HCT116 (cell line): ENCODE measurements around the gene CREBBP. TPM values are rescaled to one million over a fixed set of nuclear protein-coding genes. Genes with fewer than 3 reads are reported as not detected.

Experiments used
- ATAC-seq: fragments of 200-7000 bp; cut with Tn5 transposase; 2 replicates; pipeline ENCODE4 v1.9.1; 2020; ENCODE audit warnings: mild to moderate bottlenecking, moderate library complexity
- BruUV-seq: library from RNA; stranded (reverse); fragments of 400-500 nt; replicated peaks from 2 replicates; lab custom pipeline; 2021; lab: Mats Ljungman, UMichigan
- CTCF ChIA-PET: fragments of 300-600 bp; sonication (Branson Sonifier 250); formaldehyde crosslinking; loops from one replicate; lab custom pipeline; 2021; ENCODE audit warnings: antibody characterized with exemption; lab: Charles Lee
- POLR2A ChIA-PET: fragments of 300-600, 350-600 bp; sonication (Branson Sonifier 250); formaldehyde crosslinking; loops from one replicate; lab custom pipeline; 2021; ENCODE audit warnings: antibody characterized with exemption; lab: Charles Lee
- RAD21 ChIA-PET, 2 experiments: fragments of 300-600 bp; sonication (Branson Sonifier 250); formaldehyde crosslinking; loops; one replicate each; lab custom pipeline; 2023; ENCODE audit warnings: low total read pairs in 2 of 2; ENCODE audit not compliant: uncharacterized antibody in 2 of 2, unreplicated experiment in 2 of 2, low non-redundant PET in 1 of 2; lab: Charles Lee
- DNase-seq: peaks from one replicate; pipeline ENCODE4 v3.0.0-alpha.2; 2010; ENCODE audit warnings: low read depth, low spot score
- H2AFZ ChIP-seq: fragments of 200-600 bp; shearing (Covaris generic), sonication (generic); 2 replicates; pipeline ENCODE4 v1.6.1; 2017; ENCODE audit warnings: low read depth, mixed run types, mixed read lengths, antibody characterized with exemption, low read length; ENCODE audit not compliant: poor library complexity, severe bottlenecking
- H3K27ac ChIP-seq: 2 replicates; pipeline ENCODE4 v1.5.1; 2012; ENCODE audit warnings: low read depth, low read length
- H3K27me3 ChIP-seq: fragments of 200-600 bp; sonication (generic); 2 replicates; pipeline ENCODE4 v1.6.1; 2016; ENCODE audit warnings: mixed run types, low read length, mixed read lengths; ENCODE audit not compliant: insufficient read depth
- H3K36me3 ChIP-seq, 2 experiments: fragments of 200-500 bp in 1 of 2; fragments of 200-600 bp in 1 of 2; sonication (Bioruptor generic) in 1 of 2; sonication (generic) in 1 of 2; 2 replicates each; pipeline versions ENCODE4 v1.5.1 to v1.6.1; 2014 to 2016; ENCODE audit warnings: low read length in 2 of 2, inconsistent platforms in 1 of 2, mixed read lengths in 1 of 2, mixed run types in 1 of 2; ENCODE audit not compliant: insufficient read depth in 2 of 2, control insufficient read depth in 1 of 2
- H3K4me1 ChIP-seq, 2 experiments: fragments of 200-600 bp in 1 of 2; sonication (generic) in 1 of 2; 2 replicates each; pipeline versions ENCODE4 v1.5.1 to v1.6.1; 2012 to 2017; ENCODE audit warnings: low read length in 2 of 2, inconsistent platforms in 1 of 2, mild to moderate bottlenecking in 1 of 2, mixed read lengths in 1 of 2, mixed run types in 1 of 2, moderate library complexity in 1 of 2; ENCODE audit not compliant: insufficient read depth in 2 of 2, control insufficient read depth in 1 of 2
- H3K4me2 ChIP-seq: fragments of 200-600 bp; sonication (generic); 2 replicates; pipeline ENCODE4 v1.6.1; 2017; ENCODE audit warnings: mixed run types, low read length, mixed read lengths
- H3K4me3 ChIP-seq, 2 experiments: fragments of 200-600 bp in 1 of 2; sonication (generic) in 1 of 2; replicated peaks in 1 of 2; 2 replicates each; pipeline ENCODE4 v1.5.1; 2011 to 2016; ENCODE audit warnings: low read length in 2 of 2, control low read depth in 1 of 2, low read depth in 1 of 2, mild to moderate bottlenecking in 1 of 2, mixed read lengths in 1 of 2, mixed run types in 1 of 2
- H3K79me2 ChIP-seq: fragments of 200-600 bp; sonication (generic); 2 replicates; pipeline ENCODE4 v1.6.1; 2017; ENCODE audit warnings: mild to moderate bottlenecking, mixed run types, low read length, moderate library complexity, mixed read lengths; ENCODE audit not compliant: insufficient read depth
- H3K9ac ChIP-seq: fragments of 200-600 bp; sonication (generic); 2 replicates; pipeline ENCODE4 v1.6.1; 2016; ENCODE audit warnings: low read length, mixed read lengths
- H3K9me2 ChIP-seq: fragments of 200-600 bp; sonication (generic), shearing (Covaris generic); 2 replicates; pipeline ENCODE4 v1.6.1; 2017; ENCODE audit warnings: mixed run types, mild to moderate bottlenecking, moderate library complexity; ENCODE audit not compliant: insufficient read depth
- H3K9me3 ChIP-seq, 2 experiments: fragments of 200-500 bp in 1 of 2; fragments of 200-600 bp in 1 of 2; sonication (Bioruptor generic) in 1 of 2; sonication (generic) in 1 of 2; 2 replicates each; pipeline ENCODE4 v1.6.1; 2014 to 2017; ENCODE audit warnings: low read length in 2 of 2, mixed read lengths in 2 of 2, inconsistent platforms in 1 of 2, low read depth in 1 of 2, mild to moderate bottlenecking in 1 of 2, mixed run types in 1 of 2, moderate library complexity in 1 of 2; ENCODE audit not compliant: control insufficient read depth in 1 of 2, insufficient read depth in 1 of 2
- H4K20me1 ChIP-seq: fragments of 200-600 bp; sonication (generic), shearing (Covaris generic); 2 replicates; pipeline ENCODE4 v1.6.1; 2017; ENCODE audit warnings: mixed run types, mild to moderate bottlenecking, moderate library complexity; ENCODE audit not compliant: insufficient read depth
- CEBPB ChIP-seq: IDR thresholded peaks from 2 replicates; pipeline ENCODE4 v1.6.1; 2012; ENCODE audit warnings: low read depth
- ELF1 ChIP-seq: IDR thresholded peaks from 2 replicates; pipeline ENCODE4 v1.6.1; 2012; ENCODE audit warnings: low read depth, borderline replicate concordance
- EZH2 ChIP-seq: fragments of 200-600 bp; sonication (generic); IDR thresholded peaks from 2 replicates; pipeline ENCODE4 v1.6.1; 2017; ENCODE audit warnings: antibody characterized with exemption, mixed run types
- EZH2phosphoT487 ChIP-seq: fragments of 200-600 bp; IDR thresholded peaks from 2 replicates; pipeline ENCODE4 v1.6.1; 2018; ENCODE audit warnings: antibody characterized with exemption, borderline replicate concordance
- FOSL1 ChIP-seq: IDR thresholded peaks from 2 replicates; pipeline ENCODE4 v1.6.1; 2012; ENCODE audit warnings: low read depth
- JUND ChIP-seq: IDR thresholded peaks from 2 replicates; pipeline ENCODE4 v1.6.1; 2012
- POLR2A ChIP-seq: IDR thresholded peaks from 2 replicates; pipeline ENCODE4 v1.7.0; 2011; ENCODE audit warnings: borderline replicate concordance; ENCODE audit not compliant: insufficient read depth, insufficient read length; ENCODE audit errors: extremely low read depth
- SP1 ChIP-seq: IDR thresholded peaks from 2 replicates; pipeline ENCODE4 v1.6.1; 2012; ENCODE audit warnings: low read depth
- TCF7L2 ChIP-seq: IDR thresholded peaks from 2 replicates; pipeline ENCODE4 v1.7.0; 2011; ENCODE audit warnings: borderline replicate concordance, inconsistent platforms; ENCODE audit not compliant: insufficient read depth, insufficient read length; ENCODE audit errors: extremely low read depth
- ZNF274 ChIP-seq: fragments of 200-500 bp; sonication (Bioruptor generic); IDR thresholded peaks from 2 replicates; pipeline ENCODE4 v1.6.1; 2014; ENCODE audit warnings: mild to moderate bottlenecking, low read depth, low read length, inconsistent platforms
- intact Hi-C: fragments of 100-400 bp; cut with micrococcal nuclease; formaldehyde crosslinking; loops from 2 replicates; pipeline ENCODE4 v1.10.0; 2022
- total RNA-seq: library from RNA; stranded (reverse); gene quantifications from one replicate; pipeline ENCODE4 v1.2.1, GENCODE V29; 2021; ENCODE audit not compliant: unreplicated experiment
- TF ChIP-seq, protein P1 (sequence below): IDR thresholded peaks from 2 replicates; pipeline ENCODE4 v1.6.1; 2012; ENCODE audit warnings: low read depth
- TF ChIP-seq, protein P2 (sequence below): IDR thresholded peaks from 2 replicates; pipeline ENCODE4 v1.6.1; 2012
- TF ChIP-seq, protein P3 (sequence below), 3 experiments: fragments of 200-600 bp in 1 of 3; sonication (generic) in 1 of 3; IDR thresholded peaks in 2 of 3; conservative IDR thresholded peaks in 1 of 3; 2 replicates each; pipeline ENCODE4 v1.5.1; 2012 to 2017; ENCODE audit warnings: low read depth in 2 of 3, low read length in 2 of 3, antibody characterized with exemption in 1 of 3, borderline replicate concordance in 1 of 3, control low read depth in 1 of 3, mild to moderate bottlenecking in 1 of 3, mixed read lengths in 1 of 3, mixed run types in 1 of 3, moderate library complexity in 1 of 3; ENCODE audit not compliant: insufficient read depth in 1 of 3
- TF ChIP-seq, protein P4 (sequence below): IDR thresholded peaks from 2 replicates; pipeline ENCODE4 v1.6.1; 2012

Gene CREBBP
- total RNA-seq, 1 experiment from 2014 or later = 42.7 TPM

DNA sequence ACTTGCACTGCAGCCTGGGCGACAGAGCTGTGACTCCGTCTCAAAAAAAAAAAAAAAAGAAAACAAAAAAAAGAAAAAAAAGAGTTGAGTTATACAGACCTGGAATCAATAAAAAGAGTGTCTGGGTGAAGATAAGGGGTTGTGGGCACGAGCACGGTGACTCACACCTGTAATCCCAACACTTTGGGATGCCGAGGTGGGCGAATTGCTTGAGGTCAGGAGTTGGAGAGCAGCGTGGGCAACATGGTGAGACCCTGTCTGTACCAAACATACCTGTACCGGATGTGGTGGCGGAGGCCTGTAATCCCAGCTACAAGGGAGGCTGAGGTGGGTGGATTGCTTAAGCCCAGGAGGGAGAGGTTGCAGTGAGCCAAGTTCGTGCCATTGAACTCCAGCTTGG lies 161.9 kb downstream of the CREBBP start:
- no peak for TF ChIP-seq SP1
- TF ChIP-seq, protein P1, sequence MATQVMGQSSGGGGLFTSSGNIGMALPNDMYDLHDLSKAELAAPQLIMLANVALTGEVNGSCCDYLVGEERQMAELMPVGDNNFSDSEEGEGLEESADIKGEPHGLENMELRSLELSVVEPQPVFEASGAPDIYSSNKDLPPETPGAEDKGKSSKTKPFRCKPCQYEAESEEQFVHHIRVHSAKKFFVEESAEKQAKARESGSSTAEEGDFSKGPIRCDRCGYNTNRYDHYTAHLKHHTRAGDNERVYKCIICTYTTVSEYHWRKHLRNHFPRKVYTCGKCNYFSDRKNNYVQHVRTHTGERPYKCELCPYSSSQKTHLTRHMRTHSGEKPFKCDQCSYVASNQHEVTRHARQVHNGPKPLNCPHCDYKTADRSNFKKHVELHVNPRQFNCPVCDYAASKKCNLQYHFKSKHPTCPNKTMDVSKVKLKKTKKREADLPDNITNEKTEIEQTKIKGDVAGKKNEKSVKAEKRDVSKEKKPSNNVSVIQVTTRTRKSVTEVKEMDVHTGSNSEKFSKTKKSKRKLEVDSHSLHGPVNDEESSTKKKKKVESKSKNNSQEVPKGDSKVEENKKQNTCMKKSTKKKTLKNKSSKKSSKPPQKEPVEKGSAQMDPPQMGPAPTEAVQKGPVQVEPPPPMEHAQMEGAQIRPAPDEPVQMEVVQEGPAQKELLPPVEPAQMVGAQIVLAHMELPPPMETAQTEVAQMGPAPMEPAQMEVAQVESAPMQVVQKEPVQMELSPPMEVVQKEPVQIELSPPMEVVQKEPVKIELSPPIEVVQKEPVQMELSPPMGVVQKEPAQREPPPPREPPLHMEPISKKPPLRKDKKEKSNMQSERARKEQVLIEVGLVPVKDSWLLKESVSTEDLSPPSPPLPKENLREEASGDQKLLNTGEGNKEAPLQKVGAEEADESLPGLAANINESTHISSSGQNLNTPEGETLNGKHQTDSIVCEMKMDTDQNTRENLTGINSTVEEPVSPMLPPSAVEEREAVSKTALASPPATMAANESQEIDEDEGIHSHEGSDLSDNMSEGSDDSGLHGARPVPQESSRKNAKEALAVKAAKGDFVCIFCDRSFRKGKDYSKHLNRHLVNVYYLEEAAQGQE = no peak
- no peak for TF ChIP-seq EZH2
- TF ChIP-seq, protein P2, sequence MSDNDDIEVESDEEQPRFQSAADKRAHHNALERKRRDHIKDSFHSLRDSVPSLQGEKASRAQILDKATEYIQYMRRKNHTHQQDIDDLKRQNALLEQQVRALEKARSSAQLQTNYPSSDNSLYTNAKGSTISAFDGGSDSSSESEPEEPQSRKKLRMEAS = no peak
- Histone ChIP-seq H3K9ac (no peak overlapping the region), H3K36me3 (peaks cover 0 to 7% of the 10 kb centered on the region in 2 experiments; a peak in 1 of 4 replicates), H3K79me2 (peaks cover 38% of the 10 kb centered on the region), H2AFZ (no peak overlapping the region), H3K4me2 (peak overlapping the region; percentile 77; the same call in 1 of the 2 replicates), H3K27ac (no peak overlapping the region; the same call in 1 of the 2 replicates), H3K4me1 (peaks cover 7 to 19% of the 10 kb centered on the region in 2 experiments), H4K20me1 (no peaks in the 10 kb centered on the region; the same call in 1 of the 2 replicates), H3K27me3 (no peaks in the 10 kb centered on the region), H3K4me3 (no peak overlapping the region; a peak in 2 of 4 replicates), H3K9me3 (no peaks in the 10 kb centered on the region), H3K9me2 (no peaks in the 10 kb centered on the region)
- ATAC-seq (no peak), DNase-seq (no peak)
- intact Hi-C loops = no loop called here
- ChIA-PET CTCF (no interaction called here), RAD21 (no interaction called here), POLR2A (interaction anchor here (0.6 kb wide), 1 partner anchor 227 kb away, joined by 3 read pairs; no protein-coding TSS in a partner anchor)
- no TSS peak for BruUV-seq

DNA sequence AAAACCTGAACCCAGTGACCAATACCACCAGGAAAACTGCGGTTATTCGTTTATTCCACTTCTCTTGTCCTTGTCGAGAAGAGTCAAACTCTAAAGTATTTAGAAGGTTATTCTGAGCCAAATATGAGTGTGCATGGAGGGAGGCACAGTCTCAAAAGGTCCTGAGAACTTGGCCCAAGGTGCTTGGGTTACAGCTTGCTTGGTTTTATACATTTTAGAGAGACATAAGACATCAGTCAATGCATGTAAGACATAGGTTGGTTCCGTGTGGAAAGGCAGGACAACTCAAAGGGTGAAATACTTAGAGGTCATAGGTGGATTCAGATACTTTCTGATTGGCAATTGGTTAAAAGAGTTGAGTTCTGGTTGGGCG lies 162.5 kb downstream of the CREBBP start:
- Histone ChIP-seq H3K9me2 (no peaks in the 10 kb centered on the region), H4K20me1 (peaks cover 5% of the 10 kb centered on the region; the same call in 1 of the 2 replicates), H3K4me2 (peak overlapping the region; percentile 77), H3K79me2 (peaks cover 44% of the 10 kb centered on the region), H3K4me3 (peak overlapping the region; percentile 79 to 95), H3K4me1 (peaks cover 7 to 19% of the 10 kb centered on the region in 2 experiments), H3K27ac (peak overlapping the region; percentile 82), H2AFZ (peak overlapping the region; percentile 35), H3K36me3 (peaks cover 0 to 12% of the 10 kb centered on the region in 2 experiments; a peak in 1 of 4 replicates), H3K27me3 (no peaks in the 10 kb centered on the region), H3K9ac (peak overlapping the region; percentile 99), H3K9me3 (no peaks in the 10 kb centered on the region)
- no peak for DNase-seq
- BruUV-seq = TSS peak; percentile 91
- ATAC-seq = no peak
- POLR2A ChIA-PET = interaction anchor here (0.6 kb wide), 1 partner anchor 228 kb away, joined by 3 read pairs; no protein-coding TSS in a partner anchor
- TF ChIP-seq, protein P3, sequence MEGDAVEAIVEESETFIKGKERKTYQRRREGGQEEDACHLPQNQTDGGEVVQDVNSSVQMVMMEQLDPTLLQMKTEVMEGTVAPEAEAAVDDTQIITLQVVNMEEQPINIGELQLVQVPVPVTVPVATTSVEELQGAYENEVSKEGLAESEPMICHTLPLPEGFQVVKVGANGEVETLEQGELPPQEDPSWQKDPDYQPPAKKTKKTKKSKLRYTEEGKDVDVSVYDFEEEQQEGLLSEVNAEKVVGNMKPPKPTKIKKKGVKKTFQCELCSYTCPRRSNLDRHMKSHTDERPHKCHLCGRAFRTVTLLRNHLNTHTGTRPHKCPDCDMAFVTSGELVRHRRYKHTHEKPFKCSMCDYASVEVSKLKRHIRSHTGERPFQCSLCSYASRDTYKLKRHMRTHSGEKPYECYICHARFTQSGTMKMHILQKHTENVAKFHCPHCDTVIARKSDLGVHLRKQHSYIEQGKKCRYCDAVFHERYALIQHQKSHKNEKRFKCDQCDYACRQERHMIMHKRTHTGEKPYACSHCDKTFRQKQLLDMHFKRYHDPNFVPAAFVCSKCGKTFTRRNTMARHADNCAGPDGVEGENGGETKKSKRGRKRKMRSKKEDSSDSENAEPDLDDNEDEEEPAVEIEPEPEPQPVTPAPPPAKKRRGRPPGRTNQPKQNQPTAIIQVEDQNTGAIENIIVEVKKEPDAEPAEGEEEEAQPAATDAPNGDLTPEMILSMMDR (IDR thresholded peaks at IDR 0.05 in 2 of 3, conservative IDR thresholded peaks at IDR 0.05 in 1 of 3; ENCODE audit: borderline replicate concordance in 1 of 3, insufficient read depth in 1 of 3, low read depth in 2 of 3, low read length in 2 of 3) = no peak
- no peak for TF ChIP-seq CEBPB
- TF ChIP-seq ZNF274 = no peak
- TF ChIP-seq, protein P2 = no peak
- no peak for TF ChIP-seq SP1
- TF ChIP-seq JUND = no peak
- no peak for TF ChIP-seq EZH2phosphoT487
- no peak for TF ChIP-seq POLR2A
- TF ChIP-seq TCF7L2 = no peak
- TF ChIP-seq, protein P4, sequence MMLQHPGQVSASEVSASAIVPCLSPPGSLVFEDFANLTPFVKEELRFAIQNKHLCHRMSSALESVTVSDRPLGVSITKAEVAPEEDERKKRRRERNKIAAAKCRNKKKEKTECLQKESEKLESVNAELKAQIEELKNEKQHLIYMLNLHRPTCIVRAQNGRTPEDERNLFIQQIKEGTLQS = no peak
- TF ChIP-seq FOSL1 = no peak
- no peak for TF ChIP-seq ELF1
- intact Hi-C loops = no loop called here
- CTCF ChIA-PET = interaction anchor here (0.5 kb wide), 1 partner anchor 25 kb away, joined by 3 read pairs; no protein-coding TSS in a partner anchor
- RAD21 ChIA-PET = no interaction called here
